GM12873 (cell line): ENCODE data around the gene FBXO44.

Source experiments
- CTCF ChIP-seq: IDR thresholded peaks from 2 replicates; pipeline ENCODE4 v1.5.1; 2012; ENCODE audit warnings: low read depth, mild to moderate bottlenecking, moderate library complexity, low read length, control low read depth; ENCODE audit not compliant: insufficient read depth; ENCODE audit errors: missing control alignments

FBXO44 gene

DNA sequence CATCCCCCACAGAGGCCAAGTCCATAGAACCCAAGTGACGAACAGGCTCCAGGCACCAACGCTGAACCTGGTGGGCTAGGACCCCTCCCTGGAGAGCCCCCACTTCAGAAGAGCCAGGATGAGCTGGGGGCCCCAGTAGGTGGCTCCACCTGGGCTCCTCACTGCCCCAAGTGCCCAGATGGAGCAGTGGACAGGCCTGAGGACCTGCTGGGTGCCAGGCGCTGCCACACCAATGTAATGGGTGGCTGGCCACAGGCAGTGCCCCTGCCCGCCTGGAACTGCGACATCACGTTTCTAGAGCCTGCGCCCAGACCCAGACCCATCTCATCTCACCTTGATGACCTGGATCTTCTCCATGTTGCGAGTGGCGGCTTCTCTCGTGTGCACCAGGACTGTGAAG is 20.6 kb downstream of the FBXO44 start:
- TF ChIP-seq CTCF, result no peak

DNA sequence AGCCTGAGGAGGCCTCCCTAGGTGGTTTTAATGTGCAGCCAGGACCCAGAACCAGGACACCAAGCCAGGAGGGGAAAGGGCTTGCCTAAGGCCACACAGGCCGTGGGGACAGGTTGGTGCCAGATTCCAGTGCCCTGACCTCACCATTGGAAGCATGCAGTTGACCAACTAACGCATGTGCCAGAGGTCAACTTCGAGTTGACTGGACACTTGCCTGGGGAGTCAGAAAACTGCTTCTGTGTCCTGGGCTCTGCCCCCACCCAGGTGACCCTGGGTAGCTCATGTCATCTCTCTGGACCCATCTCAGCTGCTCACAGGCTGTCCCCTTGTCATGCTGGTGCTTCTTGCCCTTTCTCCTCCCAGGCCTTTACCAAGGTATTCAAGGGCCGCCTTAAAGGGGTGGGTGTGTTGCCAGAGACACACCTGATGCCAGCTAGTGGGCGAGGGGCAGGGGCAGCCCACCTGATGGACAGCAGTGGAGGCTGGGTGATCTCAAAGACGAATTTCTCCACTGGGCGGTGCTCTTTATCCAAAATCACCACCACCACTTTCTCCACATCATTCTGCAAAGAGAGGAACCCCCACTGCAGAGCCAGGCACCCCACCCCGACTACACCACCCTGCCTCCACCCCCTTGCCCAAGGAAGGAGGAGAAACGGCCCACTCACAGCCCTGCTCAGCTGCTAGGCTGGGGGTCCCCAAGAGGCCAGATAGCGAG is 21.9 kb downstream of the FBXO44 start:
- no peak for TF ChIP-seq CTCF

DNA sequence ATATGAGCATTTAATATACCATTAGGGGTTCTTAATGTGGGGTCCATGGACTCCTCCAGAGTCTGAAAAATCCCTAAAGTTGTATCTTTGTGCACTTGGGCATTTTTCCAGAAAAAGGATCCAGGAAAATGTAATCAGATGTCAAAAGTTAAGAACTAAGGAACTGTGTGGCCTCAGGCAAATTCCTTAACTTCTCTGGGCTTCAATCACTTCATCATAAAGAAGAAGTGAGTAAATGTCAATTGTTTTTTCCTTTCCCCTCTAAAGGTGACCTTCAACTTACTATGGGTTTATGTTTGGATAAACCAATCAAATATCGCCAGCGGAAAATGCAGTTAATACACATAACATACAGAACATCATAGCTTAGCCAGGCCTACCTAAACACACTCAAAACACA is 23.8 kb downstream of the FBXO44 start:
- no peak for TF ChIP-seq CTCF

DNA sequence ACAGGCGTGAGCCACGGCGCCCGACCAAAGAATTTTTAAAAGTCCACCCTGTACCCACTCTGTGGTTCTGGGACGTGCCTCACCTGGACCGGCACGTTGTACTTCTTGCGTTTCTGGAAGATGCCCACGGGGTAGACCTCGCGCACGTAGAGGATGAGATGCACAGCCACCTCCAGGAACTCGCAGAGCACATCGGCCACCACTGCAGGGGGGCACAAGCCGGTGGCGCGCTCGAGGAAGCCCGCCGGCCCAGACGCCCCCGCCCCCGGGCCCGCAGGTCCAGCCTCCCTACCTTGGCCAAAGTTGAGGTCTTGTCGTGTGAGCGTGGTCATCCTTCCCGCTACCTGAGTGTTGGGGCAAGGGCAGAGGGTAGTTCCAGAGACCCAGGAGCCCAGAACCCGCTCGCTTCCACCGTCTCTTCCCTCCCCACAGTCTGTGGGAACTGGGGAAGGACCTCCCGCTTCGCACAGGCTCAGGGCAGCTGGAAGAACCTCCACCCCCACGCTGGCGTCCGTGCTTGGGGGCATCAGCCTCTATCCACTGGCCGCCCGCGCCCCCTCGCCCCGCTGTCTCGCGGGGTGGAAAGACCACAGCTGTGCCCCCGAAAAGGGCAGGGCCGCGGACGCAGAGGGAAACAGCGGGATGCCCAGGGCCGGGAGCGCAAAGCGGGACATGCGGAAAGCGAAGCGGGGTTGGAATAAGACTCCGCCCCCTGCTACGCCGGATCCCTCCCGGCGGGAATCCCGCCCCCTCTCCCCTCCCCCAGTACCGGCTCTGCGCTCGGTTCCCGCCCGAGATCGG is 25.8 kb downstream of the FBXO44 start:
- no peak for TF ChIP-seq CTCF

GRCh38 chr1:11681071-11681771 is 26.5 kb downstream of the FBXO44 start, which contains the start of gene MAD2L2:
TSS of gene MAD2L2 (minus strand) at chr1:11681148. CDS start at chr1:11680601, 547 bp downstream.
- TF ChIP-seq CTCF, result no peak

DNA sequence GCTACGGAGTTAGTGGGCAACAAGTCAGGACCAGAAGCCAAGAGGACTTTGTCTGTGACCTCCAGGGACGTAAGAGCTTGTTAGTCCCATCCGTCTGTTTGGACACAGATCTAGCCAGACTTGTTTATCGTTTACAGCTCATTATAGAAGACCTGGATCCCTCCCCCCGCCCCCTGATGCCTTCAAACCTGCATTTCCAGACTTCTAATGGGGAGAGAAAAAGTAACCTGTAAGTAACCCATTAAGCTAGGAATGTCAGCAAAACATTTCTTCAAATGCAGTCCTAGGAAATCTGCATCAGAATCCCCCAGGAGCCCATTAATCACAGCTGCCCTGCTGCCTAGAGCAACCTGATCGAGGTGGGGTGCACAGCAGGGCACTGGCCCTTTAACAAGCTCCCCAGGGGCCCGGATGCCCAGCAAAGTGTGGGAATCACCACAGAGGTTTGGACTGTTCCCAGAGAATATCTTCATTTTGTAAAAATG is 27.7 kb downstream of the FBXO44 start:
- no peak for TF ChIP-seq CTCF

- TF ChIP-seq CTCF, result no peak
Measured at GRCh38 chr1:11682799-11683198, 28.1 kb downstream of the FBXO44 start.
